ENCODE data around the gene TAL2.
A peak's percentile ranks its signal among the peaks of the same experiment; 100 is the strongest.

TAL2 gene

DNA sequence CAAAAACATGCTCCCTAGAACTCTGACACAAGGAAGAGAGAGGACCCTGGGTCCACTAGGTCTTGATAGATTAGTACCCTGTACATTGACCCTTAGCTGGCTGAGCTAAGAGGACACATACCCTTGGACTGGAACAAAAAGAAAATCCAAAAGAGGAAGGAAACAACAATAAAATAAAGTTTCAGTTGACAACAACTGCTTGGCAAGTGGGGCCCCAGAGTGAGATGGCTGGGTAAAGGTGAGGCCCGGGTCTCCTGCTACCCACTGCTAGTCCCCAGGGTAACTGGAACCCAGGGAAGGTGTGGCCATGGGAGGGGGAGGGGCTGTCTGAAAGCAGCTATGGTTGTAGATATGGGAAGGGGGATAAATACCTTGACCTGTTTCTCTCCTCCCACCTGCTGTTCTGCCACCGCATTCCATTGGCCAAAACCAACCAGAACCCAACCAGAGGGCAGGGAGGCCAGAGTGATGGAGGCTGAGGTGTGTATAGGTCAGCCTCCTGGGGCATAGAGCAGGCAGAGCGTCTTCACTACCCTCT is 11.7 kb downstream of the TAL2 start:
- no peak for FAIRE-seq
- no peak for DNase-seq (ENCODE audit: insufficient read length, low spot score)

DNA sequence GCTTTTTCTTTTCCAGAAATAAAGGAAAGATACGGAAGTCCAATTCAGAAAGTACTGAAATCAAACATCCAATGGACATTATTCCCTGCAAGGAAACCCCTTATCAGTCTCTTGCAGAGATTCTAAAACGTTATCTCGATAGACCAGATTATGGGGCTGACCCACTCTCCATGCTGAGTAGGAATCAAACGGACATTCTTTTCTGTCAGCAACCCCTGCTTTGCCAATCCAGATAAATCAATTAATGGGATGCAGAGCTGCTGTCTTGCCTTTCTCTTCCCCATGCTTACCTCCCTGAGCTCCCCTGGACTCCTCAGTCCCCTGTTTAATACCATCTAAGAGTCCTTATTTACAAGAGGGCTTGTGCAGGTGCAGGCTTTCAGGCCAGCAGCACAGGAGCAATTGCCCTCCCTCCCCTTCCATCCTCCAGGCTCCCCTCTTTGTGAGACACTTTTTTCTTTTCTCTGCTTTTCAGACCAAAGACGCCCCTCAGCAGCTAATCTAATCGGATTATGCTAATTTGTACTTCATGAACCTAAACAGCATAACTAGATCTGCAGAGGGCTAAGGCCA is 14.2 kb downstream of the TAL2 start:
- DNase-seq (ENCODE audit: insufficient read length, low spot score) (no peak), FAIRE-seq (no peak)

DNA sequence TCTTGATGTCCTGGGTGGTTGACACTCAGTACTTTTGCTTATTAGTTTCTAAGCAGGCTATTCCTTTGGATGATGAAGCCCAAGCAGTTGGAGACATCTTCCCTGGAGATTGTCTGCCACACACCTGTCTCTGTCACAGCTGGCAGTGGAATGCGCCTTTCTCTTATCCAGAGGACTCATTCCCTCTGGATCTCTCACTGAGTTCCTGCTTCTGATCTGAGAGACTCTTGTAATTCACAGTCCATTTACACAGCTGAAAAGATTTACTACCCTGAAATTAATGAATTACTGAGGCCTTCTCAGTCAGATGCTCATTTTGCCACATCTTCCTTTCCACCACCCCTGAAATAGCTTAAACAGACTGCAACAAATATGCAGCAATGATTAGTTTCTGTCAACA is 15.9 kb downstream of the TAL2 start:
- DNase-seq (ENCODE audit: insufficient read length, low spot score) (no peak), FAIRE-seq (no peak)

DNA sequence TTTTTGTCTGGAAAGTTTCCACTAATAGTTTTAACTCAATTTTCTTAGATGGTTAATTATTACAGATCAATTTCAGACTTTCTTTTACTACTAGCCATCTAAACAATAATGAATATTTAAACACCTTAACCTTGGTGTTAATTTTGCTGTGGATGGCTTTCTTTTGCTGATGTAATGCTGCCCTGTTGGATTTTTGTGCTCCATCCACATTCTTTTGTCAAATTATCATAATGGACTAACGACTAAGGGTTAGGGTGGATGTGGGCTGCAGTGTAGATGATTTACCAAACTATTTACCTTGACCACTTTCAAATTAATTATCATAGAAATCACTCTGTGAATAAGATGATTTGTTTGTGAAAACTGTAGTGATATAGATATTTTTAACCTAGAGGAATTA is 16.5 kb downstream of the TAL2 start:
- DNase-seq (ENCODE audit: insufficient read length, low spot score) = no peak
- no peak for FAIRE-seq

DNA sequence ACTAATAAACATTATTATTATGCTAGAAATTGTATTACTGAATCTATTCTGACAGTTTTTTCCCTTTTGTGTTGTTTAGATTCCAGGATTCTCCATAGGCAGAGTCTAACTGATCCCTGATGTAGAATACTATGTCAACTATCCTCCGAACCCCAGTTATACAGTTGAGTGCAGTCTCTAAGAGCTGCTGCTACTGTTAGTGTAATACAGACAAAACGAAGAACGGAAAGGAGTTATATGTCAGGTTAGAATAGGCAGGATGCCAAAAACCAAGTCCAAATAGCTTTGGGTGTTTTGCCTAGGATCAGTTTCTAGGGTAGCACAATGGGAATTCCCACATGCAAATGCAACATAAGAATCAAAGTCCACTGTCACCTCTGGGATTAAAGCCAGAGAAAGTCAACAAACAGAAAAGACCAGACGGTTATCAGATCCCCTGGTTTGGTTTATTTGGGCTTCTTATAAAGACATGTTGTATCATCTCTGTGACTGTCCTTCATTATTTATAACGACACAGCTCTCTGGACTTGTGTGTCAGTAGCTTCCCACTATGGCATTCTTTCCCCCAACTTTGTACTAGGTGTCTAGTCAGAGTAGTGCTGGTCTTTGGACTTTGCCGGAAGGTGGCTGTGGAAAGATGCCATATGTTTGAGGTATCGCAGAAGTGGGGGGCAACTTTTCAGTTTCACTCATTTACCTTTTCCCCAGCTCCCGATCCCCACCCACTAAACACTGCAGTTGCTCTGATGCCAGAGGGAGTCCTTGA is 17.2 kb downstream of the TAL2 start:
- DNase-seq (ENCODE audit: insufficient read length, low spot score) (no peak), FAIRE-seq (no peak)

DNA sequence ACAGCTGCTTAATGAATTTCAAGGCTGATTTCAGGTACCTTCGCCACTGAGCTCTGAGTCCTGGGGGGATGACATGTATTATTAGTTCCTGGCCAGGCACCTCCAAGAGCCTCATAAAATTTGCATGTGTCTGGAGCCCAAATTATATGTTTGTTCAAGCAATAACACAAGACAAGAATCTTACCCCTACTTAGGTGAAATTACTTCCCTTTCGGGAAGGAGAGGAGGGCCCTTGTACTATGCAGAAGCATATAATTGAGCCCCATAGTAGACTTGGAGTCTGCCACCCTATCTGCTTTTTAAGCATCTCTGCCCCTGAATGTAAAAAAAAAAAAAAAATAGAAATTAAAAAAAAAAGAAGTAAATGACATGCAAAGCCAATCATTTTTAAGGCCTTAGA is 19.1 kb downstream of the TAL2 start:
- DNase-seq (ENCODE audit: insufficient read length, low spot score) (no peak), FAIRE-seq (no peak)

DNA sequence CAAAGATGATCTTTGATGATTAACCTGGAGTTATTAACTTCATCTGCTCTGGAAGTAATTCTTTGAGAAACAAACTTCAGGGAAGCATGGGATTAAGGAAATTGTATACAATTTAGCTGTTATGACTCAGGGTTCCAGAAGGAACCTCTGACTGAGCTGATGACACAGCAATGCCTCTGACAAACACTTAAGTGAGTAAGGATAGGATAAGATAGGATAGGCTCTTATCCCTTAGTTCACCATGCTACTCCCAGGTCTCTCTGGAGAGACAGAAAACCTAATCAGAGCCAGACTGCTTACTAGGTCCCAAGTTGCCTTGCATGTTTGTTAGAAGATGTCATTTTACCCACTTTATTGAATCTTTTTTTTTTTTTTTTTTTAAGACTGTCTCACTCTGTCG is 19.5 kb downstream of the TAL2 start:
- FAIRE-seq = no peak

DNA sequence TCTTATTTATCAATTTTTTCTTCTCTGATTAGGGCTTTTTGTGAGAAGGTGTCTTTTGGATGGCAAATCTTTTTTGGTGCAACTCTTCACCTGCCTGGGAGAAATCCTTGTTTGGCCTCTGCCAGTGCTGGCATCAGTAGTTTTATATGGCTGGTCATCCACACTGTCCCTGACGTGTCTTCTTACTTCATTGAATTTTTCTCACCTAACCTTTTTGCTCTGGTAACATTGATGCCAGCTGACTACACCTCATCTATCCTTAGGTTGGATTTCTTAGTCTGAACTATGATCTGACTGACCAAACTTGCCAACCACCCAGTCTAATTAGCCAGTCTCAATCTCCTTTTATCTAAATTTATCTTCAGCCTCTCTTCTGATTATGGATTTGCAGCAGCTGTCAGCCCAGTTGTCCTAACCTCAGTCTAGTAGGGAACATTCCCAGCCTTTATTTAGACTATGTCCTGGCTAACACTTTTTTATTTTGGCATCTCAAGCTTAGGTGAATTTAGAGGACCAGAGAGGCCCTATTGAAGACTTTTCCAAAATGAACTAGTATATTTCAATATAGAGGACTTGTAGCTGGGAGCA is 21.5 kb downstream of the TAL2 start:
- DNase-seq (ENCODE audit: insufficient read length, low spot score) = no peak
- no peak for FAIRE-seq

More for the DNA sequence above, 19.5 kb downstream of the TAL2 start:
- no peak for DNase-seq (ENCODE audit: insufficient read length, low spot score)

DNA sequence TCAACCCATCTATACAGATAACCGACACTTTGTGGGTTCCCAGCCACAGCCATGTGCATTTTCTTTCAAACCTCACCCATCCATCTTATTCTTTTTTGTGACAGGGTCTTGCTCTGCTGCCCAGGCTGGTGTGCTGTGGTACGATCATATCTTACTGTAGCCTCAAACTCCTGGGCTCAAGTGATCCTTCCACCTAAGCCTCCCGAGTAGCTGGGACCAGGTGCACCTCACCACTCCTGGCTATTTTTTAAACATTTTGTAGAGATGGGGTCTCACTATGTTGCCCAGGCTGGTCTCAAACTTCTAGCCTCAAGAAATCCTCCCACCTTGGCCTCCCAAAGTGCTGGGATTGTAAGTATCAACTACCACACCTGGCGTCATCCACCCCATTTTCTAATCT is 24.7 kb downstream of the TAL2 start:
- no peak for FAIRE-seq

DNA sequence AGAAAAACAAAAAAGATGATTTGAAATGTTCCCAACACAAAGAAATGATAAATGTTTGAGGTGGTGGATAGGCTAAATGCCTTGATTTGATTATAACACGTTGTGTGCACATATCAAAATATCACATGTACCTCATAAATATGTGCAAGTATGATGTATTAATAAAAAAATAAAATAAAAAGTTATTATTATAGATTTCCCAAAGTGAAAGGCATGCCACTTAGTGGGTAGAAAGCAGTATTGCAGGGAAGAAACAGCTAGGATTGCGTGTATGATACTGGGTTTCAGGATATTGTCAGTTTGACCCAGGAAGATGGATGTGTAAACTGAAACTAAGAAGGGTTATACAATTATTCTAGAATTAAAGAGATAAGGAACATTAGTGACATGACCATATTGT is 28.5 kb downstream of the TAL2 start:
- no peak for FAIRE-seq
- DNase-seq (ENCODE audit: insufficient read length, low spot score) = no peak

More for the DNA sequence above, 24.7 kb downstream of the TAL2 start:
- DNase-seq (ENCODE audit: insufficient read length, low spot score) = no peak

DNA sequence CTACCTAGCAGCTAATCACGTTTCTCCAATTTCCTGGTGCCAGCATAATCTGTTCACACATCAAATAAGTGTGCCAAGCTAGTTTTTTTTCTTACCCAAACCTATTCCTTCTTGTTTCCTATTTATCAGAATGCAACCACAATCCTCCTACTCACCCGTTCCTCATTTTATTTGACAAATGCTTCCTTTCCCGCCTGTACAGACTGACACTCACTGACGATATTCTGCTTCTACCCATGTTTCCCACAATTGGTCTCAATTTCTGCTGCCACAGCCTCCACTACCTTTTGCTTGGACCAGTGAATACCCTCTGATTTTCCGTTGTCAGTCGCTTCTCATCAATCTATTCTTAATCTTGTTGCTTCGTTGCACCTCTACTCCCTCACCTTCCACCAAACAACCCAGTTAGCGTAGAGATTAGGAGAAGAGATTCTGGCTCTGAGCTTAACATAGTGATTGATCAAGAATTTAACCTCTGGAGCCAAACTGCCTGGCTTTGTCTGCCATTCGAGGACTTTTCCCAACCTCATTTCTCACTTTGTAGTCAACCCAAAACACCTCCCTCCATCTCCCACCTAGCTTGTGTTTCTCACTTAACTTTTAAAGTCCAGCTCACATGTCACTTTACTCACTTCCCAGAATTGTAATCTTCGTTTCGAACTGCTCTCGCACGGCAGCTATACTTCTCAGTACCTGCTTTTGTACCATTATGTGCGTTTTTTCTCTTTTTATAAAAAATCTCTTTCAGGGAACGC is 31.4 kb downstream of the TAL2 start:
- FAIRE-seq = peak; percentile 78
- DNase-seq (ENCODE audit: insufficient read length, low spot score) = no peak

DNA sequence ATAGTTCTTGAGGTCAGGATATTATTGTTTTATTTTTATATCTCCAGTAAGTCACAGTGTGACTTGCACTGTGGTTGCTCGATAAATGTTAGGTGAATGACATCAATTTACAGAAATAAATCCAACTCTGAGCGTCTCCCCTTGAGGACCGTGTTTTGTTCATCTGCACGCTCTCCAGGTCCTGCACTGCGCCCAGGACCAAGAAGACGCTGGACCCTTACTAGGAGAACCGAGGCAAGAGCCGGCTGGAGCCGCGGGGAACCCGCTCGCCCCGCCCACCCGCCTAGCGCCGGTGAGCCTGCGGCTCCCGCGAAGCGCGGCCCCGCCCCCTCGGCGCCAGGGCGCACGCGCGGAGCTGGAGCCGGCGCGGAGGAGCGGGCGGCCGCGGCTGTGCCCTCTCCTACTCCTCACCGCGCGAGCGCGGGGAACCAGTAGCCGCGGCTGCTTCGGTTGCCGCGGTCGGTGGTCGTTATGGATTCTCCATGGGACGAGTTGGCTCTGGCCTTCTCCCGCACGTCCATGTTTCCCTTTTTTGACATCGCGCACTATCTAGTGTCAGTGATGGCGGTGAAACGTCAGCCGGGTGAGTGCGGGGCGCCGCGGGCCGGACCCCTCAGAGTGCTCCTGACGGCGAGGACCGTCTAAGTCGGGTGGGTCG is 32.1 kb downstream of the TAL2 start, which contains the start of gene TMEM38B:
Gene TMEM38B (plus strand): TSS at position 352 of the 658 bp plus-strand sequence. CDS start 120 bp downstream, at position 472.
- FAIRE-seq = peak; percentile 83
- peak; percentile 81 for DNase-seq (ENCODE audit: insufficient read length, low spot score)

DNA sequence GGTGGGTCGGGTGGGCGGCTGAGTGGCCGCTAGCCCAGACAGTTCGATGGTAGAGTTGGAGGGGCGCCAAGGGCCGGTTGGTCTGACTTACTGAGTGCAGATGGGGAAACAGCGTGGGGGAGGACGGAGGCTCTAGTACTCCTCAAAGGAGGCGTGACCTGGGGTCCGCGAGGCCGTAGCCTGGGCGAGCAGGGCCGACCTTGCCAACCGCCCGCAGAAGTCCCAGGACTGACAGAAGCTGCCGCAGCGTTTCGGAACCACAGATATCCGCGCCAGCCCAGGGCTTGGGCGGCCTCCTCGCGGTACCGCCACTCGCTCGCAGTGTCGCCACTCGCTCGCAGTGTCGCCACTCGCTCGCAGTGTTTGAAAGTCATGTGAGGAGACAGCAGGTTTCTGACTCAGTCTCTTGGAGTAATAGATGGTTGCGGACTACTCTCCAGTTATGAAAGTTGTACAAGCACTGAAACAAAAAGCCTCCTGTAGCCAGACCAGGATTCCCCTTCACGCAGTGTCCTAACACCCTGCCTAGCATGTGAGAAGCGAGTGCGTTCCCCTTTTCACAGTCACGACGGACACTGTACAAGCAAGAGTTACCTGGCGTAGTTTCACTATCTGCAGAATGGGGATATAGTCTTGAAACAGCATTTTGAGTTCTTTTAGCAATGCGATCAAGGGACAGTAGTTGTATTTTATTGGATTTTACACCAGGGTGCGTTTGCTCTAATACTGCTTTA is 32.8 kb downstream of the TAL2 start:
- DNase-seq (ENCODE audit: insufficient read length, low spot score) (peak; percentile 38), FAIRE-seq (peak; percentile 83)

DNA sequence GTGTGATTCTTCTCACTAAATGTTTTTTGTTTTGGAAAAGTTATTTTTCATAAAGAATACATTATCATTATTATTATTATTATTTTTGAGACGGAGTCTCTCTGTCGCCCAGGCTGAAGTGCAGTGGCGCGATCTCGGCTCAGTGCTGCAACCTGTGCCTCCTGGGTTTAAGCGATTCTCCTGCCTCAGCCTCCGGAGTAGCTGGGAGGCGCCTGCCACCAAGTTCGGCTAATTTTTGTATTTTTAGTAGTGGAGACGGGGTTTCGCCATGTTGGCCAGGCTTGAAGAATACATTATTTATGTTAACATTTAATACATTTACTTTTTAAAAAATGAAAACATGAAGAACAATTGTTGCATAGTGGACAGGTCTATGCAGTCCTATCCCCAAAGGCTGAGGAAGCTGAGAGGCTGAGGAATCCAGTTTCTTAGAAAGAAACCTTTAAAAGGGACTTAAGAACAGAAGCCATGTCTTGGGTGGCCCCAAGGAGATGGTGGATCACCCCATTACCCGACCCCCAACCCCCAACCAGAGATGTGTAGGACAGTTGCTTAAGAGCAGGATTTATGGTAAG is 34.0 kb downstream of the TAL2 start:
- FAIRE-seq (no peak), DNase-seq (ENCODE audit: insufficient read length, low spot score) (no peak)

DNA sequence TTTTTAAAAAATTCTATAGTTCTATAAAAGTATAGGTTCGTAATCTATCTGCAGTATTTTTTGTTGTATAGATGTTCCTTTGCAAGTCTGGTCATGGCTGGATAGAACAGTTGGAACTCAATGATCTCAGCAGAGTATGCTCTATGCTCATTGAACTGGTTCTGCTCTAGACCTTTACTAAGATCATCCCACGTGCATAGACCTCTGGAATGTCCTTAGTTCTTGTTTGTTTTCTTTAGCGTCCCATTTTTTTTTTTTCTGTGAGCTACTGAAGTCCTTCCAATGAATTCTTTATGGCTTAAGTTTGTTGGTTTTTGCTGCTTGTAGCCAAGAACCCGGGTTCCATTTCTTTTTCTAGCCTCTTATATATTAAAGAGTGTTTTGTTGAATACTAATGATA is 35.6 kb downstream of the TAL2 start:
- DNase-seq (ENCODE audit: insufficient read length, low spot score) (no peak), FAIRE-seq (no peak)

DNA sequence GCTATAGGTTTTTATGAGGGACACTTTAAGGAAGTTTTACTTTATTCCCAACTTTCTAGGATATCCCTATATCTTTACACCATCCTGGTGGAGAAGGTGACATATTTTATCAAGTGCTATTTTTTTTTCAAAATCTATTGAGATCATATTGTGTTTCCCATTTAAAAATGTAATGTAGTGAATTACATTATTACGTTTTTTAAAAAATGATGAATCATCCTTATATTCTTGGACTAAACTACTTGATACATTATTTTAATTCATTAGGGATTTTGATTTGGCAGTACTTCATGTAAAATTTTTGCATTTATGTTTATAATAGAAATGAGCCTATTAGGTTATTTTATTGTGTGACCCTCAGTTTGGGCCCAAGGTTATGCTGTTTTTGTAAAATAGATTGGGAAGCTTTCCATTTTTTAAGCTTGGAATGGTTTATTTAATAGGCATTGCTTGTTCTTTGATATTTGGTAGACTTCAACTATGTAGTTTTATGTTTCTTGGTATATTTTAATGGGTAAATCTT is 36.2 kb downstream of the TAL2 start:
- FAIRE-seq = peak; percentile 21
- DNase-seq (ENCODE audit: insufficient read length, low spot score) = no peak

DNA sequence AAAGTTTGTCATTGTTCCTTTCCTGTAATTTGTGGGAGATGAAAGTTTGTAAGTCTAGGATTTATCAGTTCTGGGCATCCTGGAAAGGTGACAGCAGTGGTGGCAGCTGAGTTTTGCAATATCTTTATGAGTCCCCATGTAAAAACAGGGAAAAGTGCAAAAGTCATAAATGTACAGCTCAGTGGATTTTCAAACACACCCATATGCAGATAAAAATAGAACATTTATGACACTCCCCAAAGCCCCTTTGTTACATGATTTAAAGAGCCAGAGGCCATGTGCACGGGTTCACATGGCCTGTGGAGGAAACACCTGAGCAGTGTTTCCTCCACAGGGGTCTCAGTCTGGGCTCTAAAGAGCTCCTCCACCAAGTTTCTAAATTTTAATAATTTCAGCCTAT is 38.4 kb downstream of the TAL2 start:
- FAIRE-seq (no peak), DNase-seq (ENCODE audit: insufficient read length, low spot score) (no peak)

DNA sequence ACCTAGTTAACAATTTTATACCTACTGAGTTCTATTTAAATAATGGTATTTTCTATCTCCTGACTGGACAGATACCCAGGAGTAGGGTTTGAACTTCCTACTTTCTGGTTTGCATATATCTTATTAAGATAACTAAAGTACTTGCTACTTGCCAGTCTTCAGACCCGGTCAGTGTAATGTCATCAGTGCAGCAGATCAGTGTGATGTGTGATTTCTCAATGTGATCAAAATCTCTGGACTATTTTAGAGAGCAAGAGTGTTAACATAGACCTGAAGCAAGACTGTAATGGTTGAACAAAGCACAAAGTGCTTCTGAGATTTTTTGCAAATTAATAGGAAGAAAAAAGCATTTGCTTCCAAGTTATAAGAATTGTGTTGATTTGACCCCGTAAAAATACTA is 38.9 kb downstream of the TAL2 start:
- no peak for DNase-seq (ENCODE audit: insufficient read length, low spot score)
- FAIRE-seq = no peak

DNA sequence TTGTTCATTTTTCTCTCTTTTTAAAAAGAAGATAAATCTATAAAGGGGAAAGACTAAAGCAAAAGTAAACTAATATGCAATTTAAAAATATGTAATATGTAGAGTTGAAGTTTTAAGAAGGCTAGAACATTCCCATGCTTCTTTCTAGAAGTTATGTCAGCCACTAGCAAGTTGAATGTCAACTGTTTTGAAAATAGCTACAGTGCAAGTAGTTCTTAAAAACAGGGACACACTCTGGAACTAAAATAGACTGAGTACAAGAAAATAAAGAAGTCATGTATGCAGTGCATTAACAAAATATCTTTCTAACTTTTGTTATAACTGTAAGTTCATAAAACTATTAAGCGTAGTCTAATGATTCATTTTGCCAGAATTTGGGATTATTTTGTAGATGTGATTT is 40.0 kb downstream of the TAL2 start:
- FAIRE-seq (no peak), DNase-seq (ENCODE audit: insufficient read length, low spot score) (no peak)

Data from GM19239 (cell line).